Stimulated activated CD8-positive, alpha-beta memory T cell treated with anti-CD3 and anti-CD28 coated beads, Interleukin-12 subunit alpha, Interleukin-12 subunit beta, amount 100 ng/mL, for 1 hour (primary cell): ENCODE data around the gene TMEM245.
"Not testable (repeated sequence)": the region's sequence is repeated elsewhere in the genome, so short reads cannot be mapped to it uniquely, and the experiment has no call there.

Source experiments
- DNase-seq: peaks from one replicate; pipeline ENCODE4 v3.0.0-alpha.2; 2020; ENCODE audit warnings: low read depth

Gene TMEM245

GRCh38 chr9:109063760-109064159 is 56.0 kb downstream of the TMEM245 start:
- no peak for DNase-seq

GRCh38 chr9:109062543-109062942 is 57.2 kb downstream of the TMEM245 start:
- no peak for DNase-seq

- no peak for DNase-seq
These were observed 59.6 kb downstream of the TMEM245 start for GRCh38 chr9:109060191-109060590.

- DNase-seq: not testable (repeated sequence)
These were observed 66.6 kb downstream of the TMEM245 start for GRCh38 chr9:109053121-109053520.

GRCh38 chr9:109052416-109052815 is 67.3 kb downstream of the TMEM245 start:
- no peak for DNase-seq

- DNase-seq: no peak
These were observed 68.0 kb downstream of the TMEM245 start for GRCh38 chr9:109051733-109052132.

GRCh38 chr9:109050444-109050843 is 69.3 kb downstream of the TMEM245 start:
- DNase-seq: no peak

- DNase-seq: no peak
These were observed 70.9 kb downstream of the TMEM245 start for GRCh38 chr9:109048822-109049221.

GRCh38 chr9:109047259-109047658 is 72.5 kb downstream of the TMEM245 start:
- no peak for DNase-seq

- DNase-seq: no peak
These were observed 73.4 kb downstream of the TMEM245 start for GRCh38 chr9:109046346-109046745.

GRCh38 chr9:109043578-109043977 is 76.2 kb downstream of the TMEM245 start:
- no peak for DNase-seq

- no peak for DNase-seq
These were observed 79.2 kb downstream of the TMEM245 start for GRCh38 chr9:109040571-109040970.

- DNase-seq: no peak
These were observed 80.2 kb downstream of the TMEM245 start for GRCh38 chr9:109039539-109039938.

- no peak for DNase-seq
These were observed 81.6 kb downstream of the TMEM245 start for GRCh38 chr9:109037946-109038715.

GRCh38 chr9:109036744-109037680 is 82.7 kb downstream of the TMEM245 start:
- DNase-seq: no peak

GRCh38 chr9:109035684-109036423 is 83.9 kb downstream of the TMEM245 start:
- DNase-seq: no peak

GRCh38 chr9:109033941-109034700 is 85.6 kb downstream of the TMEM245 start:
- DNase-seq: no peak

- no peak for DNase-seq
These were observed 88.5 kb downstream of the TMEM245 start for GRCh38 chr9:109031241-109031640.

- DNase-seq: no peak
These were observed 89.3 kb downstream of the TMEM245 start for GRCh38 chr9:109030426-109030825.

GRCh38 chr9:109028457-109028856 is 91.3 kb downstream of the TMEM245 start:
- no peak for DNase-seq

- DNase-seq: no peak
These were observed 92.6 kb downstream of the TMEM245 start for GRCh38 chr9:109027176-109027575.

- DNase-seq: no peak
These were observed 93.4 kb downstream of the TMEM245 start for GRCh38 chr9:109026306-109026705.
